H9 (cell line): ENCODE data around the gene UBA1. TPM values are rescaled to one million over a fixed set of nuclear protein-coding genes. Genes with fewer than 3 reads are reported as not detected.

Source experiments
- DNase-seq: peaks from one replicate; pipeline ENCODE4 v3.0.0-alpha.2; 2017
- H2AFZ ChIP-seq: one replicate; pipeline ENCODE4 v1.6.1; 2013; ENCODE audit warnings: mild to moderate bottlenecking, low read length, control low read depth, moderate library complexity
- H2AK5ac ChIP-seq: 2 replicates; pipeline ENCODE4 v1.6.1; 2013; ENCODE audit warnings: low read length, control low read depth, mixed read lengths; ENCODE audit not compliant: insufficient read length
- H2BK120ac ChIP-seq: one replicate; pipeline ENCODE4 v1.6.1; 2013; ENCODE audit warnings: low read depth, mild to moderate bottlenecking, low read length, control low read depth, inconsistent platforms; ENCODE audit not compliant: poor library complexity, severe bottlenecking
- H2BK12ac ChIP-seq: 2 replicates; pipeline ENCODE4 v1.6.1; 2013; ENCODE audit warnings: low read length, control low read depth, mixed read lengths, low read depth; ENCODE audit not compliant: insufficient read length
- H2BK15ac ChIP-seq: 2 replicates; pipeline ENCODE4 v1.6.1; 2013; ENCODE audit warnings: low read depth, low read length, control low read depth
- H2BK20ac ChIP-seq: one replicate; pipeline ENCODE4 v1.6.1; 2013; ENCODE audit warnings: low read depth, mild to moderate bottlenecking, low read length, control low read depth, inconsistent platforms; ENCODE audit not compliant: poor library complexity, severe bottlenecking
- H2BK5ac ChIP-seq: 2 replicates; pipeline ENCODE4 v1.6.1; 2013; ENCODE audit warnings: low read length, control low read depth, mixed read lengths; ENCODE audit not compliant: insufficient read length
- H3K14ac ChIP-seq: 2 replicates; pipeline ENCODE4 v1.6.1; 2013; ENCODE audit warnings: low read length, control low read depth; ENCODE audit not compliant: insufficient read depth
- H3K18ac ChIP-seq: 2 replicates; pipeline ENCODE4 v1.6.1; 2013; ENCODE audit warnings: low read depth, mild to moderate bottlenecking, mixed read lengths, low read length, control low read depth; ENCODE audit not compliant: insufficient read length
- H3K23ac ChIP-seq: 2 replicates; pipeline ENCODE4 v1.6.1; 2013; ENCODE audit warnings: low read length, control low read depth, mixed read lengths, low read depth; ENCODE audit not compliant: insufficient read length
- H3K23me2 ChIP-seq: 2 replicates; pipeline ENCODE4 v1.6.1; 2013; ENCODE audit warnings: low read depth, mild to moderate bottlenecking, mixed read lengths, low read length, control low read depth; ENCODE audit not compliant: insufficient read length, poor library complexity, severe bottlenecking
- H3K27ac ChIP-seq: 2 replicates; pipeline ENCODE4 v1.5.1; 2013; ENCODE audit warnings: low read length, control low read depth, mixed read lengths, low read depth; ENCODE audit not compliant: insufficient read length
- H3K27me3 ChIP-seq: 2 replicates; pipeline ENCODE4 v1.6.1; 2013; ENCODE audit warnings: low read length, control low read depth, inconsistent platforms; ENCODE audit not compliant: insufficient read depth
- H3K4ac ChIP-seq: 2 replicates; pipeline ENCODE4 v1.6.1; 2013; ENCODE audit warnings: low read depth, mild to moderate bottlenecking, control low read depth, inconsistent platforms, low read length, moderate library complexity
- H3K4me1 ChIP-seq: 2 replicates; pipeline ENCODE4 v1.6.1; 2013; ENCODE audit warnings: low read length, control low read depth, inconsistent platforms; ENCODE audit not compliant: insufficient read depth
- H3K4me2 ChIP-seq: 2 replicates; pipeline ENCODE4 v1.6.1; 2013; ENCODE audit warnings: low read length, control low read depth, mixed read lengths; ENCODE audit not compliant: insufficient read length, insufficient read depth
- H3K56ac ChIP-seq: 2 replicates; pipeline ENCODE4 v1.6.1; 2013; ENCODE audit warnings: low read depth, mild to moderate bottlenecking, mixed read lengths, low read length, control low read depth; ENCODE audit not compliant: insufficient read length
- H3K79me1 ChIP-seq: 2 replicates; pipeline ENCODE4 v1.6.1; 2013; ENCODE audit warnings: low read depth, mild to moderate bottlenecking, moderate library complexity, low read length, control low read depth, inconsistent platforms; ENCODE audit not compliant: insufficient read depth, poor library complexity, severe bottlenecking
- H3K79me2 ChIP-seq: 2 replicates; pipeline ENCODE4 v1.6.1; 2013; ENCODE audit warnings: low read length, control low read depth, inconsistent platforms; ENCODE audit not compliant: insufficient read depth
- H3K9ac ChIP-seq: 2 replicates; pipeline ENCODE4 v1.6.1; 2013; ENCODE audit warnings: low read length, control low read depth, mixed read lengths; ENCODE audit not compliant: insufficient read length; ENCODE audit errors: extremely low read depth
- H3K9me3 ChIP-seq: one replicate; pipeline ENCODE4 v1.6.1; 2013; ENCODE audit warnings: low read depth, low read length, inconsistent platforms; ENCODE audit not compliant: control insufficient read depth
- H3T11ph ChIP-seq: one replicate; pipeline ENCODE4 v1.6.1; 2013; ENCODE audit warnings: mild to moderate bottlenecking, low read length, control low read depth, inconsistent platforms
- H4K20me1 ChIP-seq: one replicate; pipeline ENCODE4 v1.6.1; 2013; ENCODE audit not compliant: control insufficient read depth, insufficient read length, insufficient read depth
- H4K5ac ChIP-seq: 2 replicates; pipeline ENCODE4 v1.6.1; 2013; ENCODE audit warnings: low read depth, mild to moderate bottlenecking, mixed read lengths, low read length, control low read depth; ENCODE audit not compliant: insufficient read length
- H4K8ac ChIP-seq: replicated peaks from 2 replicates; pipeline ENCODE4 v1.6.1; 2013; ENCODE audit warnings: low read length, control low read depth, mixed read lengths, low read depth; ENCODE audit not compliant: insufficient read length
- H4K91ac ChIP-seq: 2 replicates; pipeline ENCODE4 v1.6.1; 2013; ENCODE audit warnings: low read depth, mild to moderate bottlenecking, moderate library complexity, mixed read lengths, low read length, control low read depth; ENCODE audit not compliant: insufficient read length
- H3K27ac Mint-ChIP-seq, 3 experiments: 2 replicates in 2 of 3; 3 replicates in 1 of 3; pipeline ENCODE4 v1.8.0; 2020 to 2021; ENCODE audit warnings: mixed read lengths in 3 of 3, mild to moderate bottlenecking in 1 of 3, moderate library complexity in 1 of 3
- H3K27me3 Mint-ChIP-seq: 2 replicates; pipeline ENCODE4 v1.8.0; 2021; ENCODE audit warnings: low read depth, mild to moderate bottlenecking, moderate library complexity, mixed read lengths
- H3K36me3 Mint-ChIP-seq, 3 experiments: 2 replicates in 2 of 3; 3 replicates in 1 of 3; pipeline ENCODE4 v1.8.0; 2020 to 2021; ENCODE audit warnings: low read depth in 3 of 3, mixed read lengths in 3 of 3; ENCODE audit not compliant: insufficient read depth in 1 of 3
- H3K4me1 Mint-ChIP-seq, 2 experiments: 2 replicates each; pipeline ENCODE4 v1.8.0; 2020; ENCODE audit warnings: mixed read lengths in 2 of 2
- H3K4me3 Mint-ChIP-seq, 2 experiments: 2 replicates in 1 of 2; 3 replicates in 1 of 2; pipeline ENCODE4 v1.8.0; 2020 to 2021; ENCODE audit warnings: mild to moderate bottlenecking in 2 of 2, mixed read lengths in 2 of 2, moderate library complexity in 1 of 2
- H3K9me3 Mint-ChIP-seq, 2 experiments: 2 replicates in 1 of 2; 3 replicates in 1 of 2; pipeline ENCODE4 v1.8.0; 2020; ENCODE audit warnings: mild to moderate bottlenecking in 2 of 2, mixed read lengths in 2 of 2, moderate library complexity in 1 of 2
- CTCF ChIP-seq: fragments of 200-600 bp; sonication (generic); conservative IDR thresholded peaks from 3 replicates; pipeline ENCODE4 v1.8.0; 2021; ENCODE audit warnings: antibody characterized with exemption, mild to moderate bottlenecking
- WGBS: extraction: QIAGEN DNeasy Blood & Tissue Kit; methylation state at CpG from one replicate; pipeline ENCODE4 v1.1.7; 2013; ENCODE audit warnings: missing lambda C conversion rate, low lambda C conversion rate, mixed read lengths; ENCODE audit not compliant: insufficient read length; ENCODE audit errors: extremely low coverage; 5-methylcytosine and 5-hydroxymethylcytosine counted together
- total RNA-seq: library from RNA; stranded (reverse); gene quantifications from 2 replicates; pipeline ENCODE4 v1.2.1, GENCODE V29; 2021

UBA1 gene
- total RNA-seq, 1 experiment from 2014 or later: 427 TPM

- Histone ChIP-seq H3K79me1 (peaks cover 15% of the 10 kb centered on the region), H3K14ac (peak overlapping the region; percentile 98), H2BK5ac (no peak overlapping the region), H4K5ac (no peak overlapping the region), H3K27ac (no peak overlapping the region), H2AK5ac (no peak overlapping the region), H2BK20ac (no peak overlapping the region), H3K4me2 (peak overlapping the region; percentile 89), H3K79me2 (peaks cover 38% of the 10 kb centered on the region; the same call in 1 of the 2 replicates), H3K18ac (peak overlapping the region; percentile 92), H2BK120ac (no peak overlapping the region), H3K9me3 (no peaks in the 10 kb centered on the region), H3T11ph (no peak overlapping the region), H3K23ac (no peak overlapping the region), H3K4ac (no peak overlapping the region), H3K9ac (peak overlapping the region; percentile 84), H4K91ac (no peak overlapping the region), H2AFZ (no peak overlapping the region), H3K23me2 (peaks cover 15% of the 10 kb centered on the region), H4K20me1 (no peaks in the 10 kb centered on the region), H4K8ac (no peak overlapping the region), H2BK12ac (no peak overlapping the region), H2BK15ac (no peak overlapping the region), H3K56ac (no peak overlapping the region), H3K27me3 (no peaks in the 10 kb centered on the region), H3K4me1 (peaks cover 15% of the 10 kb centered on the region; the same call in 1 of the 2 replicates)
- H3K4me3 Mint-ChIP-seq: peak overlapping the region; percentile 96 to 97
- no CpG with 5 or more reads among the region's 14 CpGs for WGBS
- peaks cover 49 to 53% of the 10 kb centered on the region in 2 experiments for H3K4me1 Mint-ChIP-seq
- TF ChIP-seq CTCF: no peak
- H3K36me3 Mint-ChIP-seq: peaks cover 48 to 50% (median 48%) of the 10 kb centered on the region in 3 experiments
- H3K27me3 Mint-ChIP-seq: no peaks in the 10 kb centered on the region; the same call in 1 of the 2 replicates
- DNase-seq: no peak
- H3K9me3 Mint-ChIP-seq: peaks cover 2 to 12% of the 10 kb centered on the region in 2 experiments; a peak in 4 of 5 replicates
- peak overlapping the region; percentile 88 to 100 (median 99) for H3K27ac Mint-ChIP-seq
Measured at GRCh38 chrX:47194194-47194787, 662 bp downstream of the UBA1 start.
